Measurements from ENCODE around the gene MYOCD. TPM values are rescaled to one million over a fixed set of nuclear protein-coding genes. Genes with fewer than 3 reads are reported as not detected.

The MYOCD gene
- total RNA-seq, 4 donors from 2014 or later: 0.29 to 1.9 (median 0.98) TPM

DNA sequence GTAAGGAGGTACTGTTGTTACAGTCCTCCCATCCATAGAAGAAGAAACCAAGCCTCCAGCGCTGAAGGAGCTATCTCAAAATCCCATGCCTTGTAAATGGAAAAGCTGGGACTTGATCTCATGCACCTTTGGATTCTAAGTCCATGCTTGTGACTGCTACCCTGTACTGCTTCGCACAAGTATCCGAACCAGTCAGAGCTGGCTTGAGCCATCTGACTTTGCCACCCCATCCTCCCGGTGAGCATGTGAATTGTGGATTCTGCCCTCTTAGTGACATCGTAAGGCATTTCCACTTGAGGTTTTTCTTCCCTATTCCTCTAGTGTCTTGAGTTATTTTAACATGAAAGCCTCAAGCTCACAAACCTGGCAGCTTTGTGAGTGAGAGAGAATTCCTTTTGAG lies 15.3 kb downstream of the MYOCD start:
- Histone ChIP-seq H3K4me1 (peaks cover 6 to 13% of the 10 kb centered on the region in 2 donors), H3K9me3 (no peaks in the 10 kb centered on the region), H3K27me3 (no peaks in the 10 kb centered on the region), H3K4me3 (replicated peaks in 1 of 3) (no peak overlapping the region), H3K36me3 (no peaks in the 10 kb centered on the region), H3K27ac (peak overlapping the region in 1 of 3 donors; percentile 29)
- 28 to 49% methylated on average over 5 of the region's 5 CpGs for WGBS, 2 donors
- TF ChIP-seq, protein P1, sequence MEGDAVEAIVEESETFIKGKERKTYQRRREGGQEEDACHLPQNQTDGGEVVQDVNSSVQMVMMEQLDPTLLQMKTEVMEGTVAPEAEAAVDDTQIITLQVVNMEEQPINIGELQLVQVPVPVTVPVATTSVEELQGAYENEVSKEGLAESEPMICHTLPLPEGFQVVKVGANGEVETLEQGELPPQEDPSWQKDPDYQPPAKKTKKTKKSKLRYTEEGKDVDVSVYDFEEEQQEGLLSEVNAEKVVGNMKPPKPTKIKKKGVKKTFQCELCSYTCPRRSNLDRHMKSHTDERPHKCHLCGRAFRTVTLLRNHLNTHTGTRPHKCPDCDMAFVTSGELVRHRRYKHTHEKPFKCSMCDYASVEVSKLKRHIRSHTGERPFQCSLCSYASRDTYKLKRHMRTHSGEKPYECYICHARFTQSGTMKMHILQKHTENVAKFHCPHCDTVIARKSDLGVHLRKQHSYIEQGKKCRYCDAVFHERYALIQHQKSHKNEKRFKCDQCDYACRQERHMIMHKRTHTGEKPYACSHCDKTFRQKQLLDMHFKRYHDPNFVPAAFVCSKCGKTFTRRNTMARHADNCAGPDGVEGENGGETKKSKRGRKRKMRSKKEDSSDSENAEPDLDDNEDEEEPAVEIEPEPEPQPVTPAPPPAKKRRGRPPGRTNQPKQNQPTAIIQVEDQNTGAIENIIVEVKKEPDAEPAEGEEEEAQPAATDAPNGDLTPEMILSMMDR (IDR thresholded peaks at IDR 0.05): no peak
- TF ChIP-seq POLR2A (IDR thresholded peaks at IDR 0.05): no peak
- intact Hi-C loops (cut with DNase I): no loop called here
- DNase-seq: peak; percentile 64 to 73

DNA sequence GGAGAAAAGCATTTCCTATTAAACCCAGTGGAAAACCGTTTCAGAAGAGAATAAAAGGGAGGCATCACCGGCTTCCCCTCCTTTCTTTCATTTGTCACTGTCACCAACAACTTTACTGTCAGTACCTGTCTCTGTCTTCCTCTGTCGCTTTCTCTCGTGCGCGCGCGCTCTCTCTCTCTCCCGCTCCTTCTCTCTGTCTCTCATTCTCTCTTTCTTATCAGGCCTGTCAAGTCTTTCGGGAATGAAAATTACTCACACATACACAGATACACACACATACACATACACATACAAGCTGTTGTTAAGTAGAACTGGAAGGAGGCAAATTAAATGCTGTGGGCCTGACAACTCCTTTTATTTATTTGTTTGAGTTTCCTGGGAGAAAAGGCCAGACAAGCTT lies 17.6 kb downstream of the MYOCD start:
- Histone ChIP-seq H3K27ac (no peak overlapping the region), H3K27me3 (no peaks in the 10 kb centered on the region), H3K4me1 (peaks cover 6 to 13% of the 10 kb centered on the region in 2 donors), H3K4me3 (replicated peaks in 1 of 3) (no peak overlapping the region), H3K9me3 (no peaks in the 10 kb centered on the region), H3K36me3 (no peaks in the 10 kb centered on the region)
- no peak for DNase-seq
- TF ChIP-seq, protein P1 (IDR thresholded peaks at IDR 0.05): no peak
- 78 to 92% methylated on average over 10 of the region's 10 CpGs for WGBS, 2 donors
- intact Hi-C loops (cut with DNase I): no loop called here

DNA sequence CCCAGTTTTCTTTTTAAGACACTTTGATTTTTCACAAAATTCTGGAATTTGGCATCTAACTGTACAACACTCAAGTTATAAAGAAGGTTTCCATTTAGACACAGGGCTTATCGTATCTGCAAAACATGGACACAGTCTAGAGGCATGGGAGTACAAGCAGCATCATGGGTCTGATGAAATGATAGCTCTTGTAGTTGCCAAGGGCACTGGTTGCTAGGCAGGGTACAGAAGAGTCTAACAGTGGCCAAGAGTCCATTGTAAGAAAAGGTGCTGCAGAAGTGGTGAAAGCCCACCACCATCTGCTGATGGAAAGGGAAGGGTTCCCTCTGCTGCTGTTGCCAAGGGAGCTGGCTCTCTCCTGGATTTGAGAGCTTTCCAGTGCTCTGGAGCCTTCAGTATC lies 20.8 kb downstream of the MYOCD start:
- DNase-seq: no peak
- H3K27ac ChIP-seq: no peak overlapping the region
- peaks cover 0 to 3% of the 10 kb centered on the region in 2 donors for H3K4me1 ChIP-seq
- TF ChIP-seq POLR2A (IDR thresholded peaks at IDR 0.05): no peak
- TF ChIP-seq, protein P1 (IDR thresholded peaks at IDR 0.05): no peak
- no peak overlapping the region for H3K4me3 ChIP-seq (replicated peaks in 1 of 3)
- H3K36me3 ChIP-seq: no peaks in the 10 kb centered on the region
- no peaks in the 10 kb centered on the region for H3K27me3 ChIP-seq
- no peaks in the 10 kb centered on the region for H3K9me3 ChIP-seq
- intact Hi-C loops (cut with DNase I): no loop called here
- WGBS, 2 donors: 93 to 100% methylated on average over 1 of the region's 1 CpG

DNA sequence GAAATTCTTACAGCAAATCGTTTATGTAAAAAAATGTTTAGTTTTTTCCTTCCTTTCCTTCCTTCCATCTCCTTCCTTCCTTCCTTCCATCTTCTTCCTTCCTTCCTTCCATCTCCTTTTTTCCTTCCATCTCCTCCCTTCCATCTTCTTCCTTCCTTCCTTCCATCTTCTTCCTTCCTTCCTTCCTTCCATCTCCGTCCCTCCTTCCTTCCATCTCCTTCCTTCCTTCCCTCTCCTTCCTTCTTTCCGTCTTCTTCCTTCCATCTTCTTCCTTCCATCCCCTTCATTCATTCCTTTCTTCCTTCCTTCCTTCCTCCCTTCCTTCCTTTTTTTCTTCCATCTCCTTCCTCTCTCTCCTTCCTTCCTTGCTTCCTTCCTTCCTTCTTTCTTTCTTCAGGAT lies 22.7 kb downstream of the MYOCD start:
- Histone ChIP-seq H3K9me3 (no peaks in the 10 kb centered on the region), H3K4me3 (replicated peaks in 1 of 3) (no peak overlapping the region), H3K36me3 (no peaks in the 10 kb centered on the region), H3K27me3 (no peaks in the 10 kb centered on the region), H3K27ac (no peak overlapping the region), H3K4me1 (no peaks in the 10 kb centered on the region)
- intact Hi-C loops (cut with DNase I): no loop called here
- WGBS, 2 donors: 87 to 90% methylated on average over 3 of the region's 3 CpGs
- no peak for TF ChIP-seq POLR2A (IDR thresholded peaks at IDR 0.05)
- TF ChIP-seq, protein P1 (IDR thresholded peaks at IDR 0.05): no peak
- no peak for DNase-seq

DNA sequence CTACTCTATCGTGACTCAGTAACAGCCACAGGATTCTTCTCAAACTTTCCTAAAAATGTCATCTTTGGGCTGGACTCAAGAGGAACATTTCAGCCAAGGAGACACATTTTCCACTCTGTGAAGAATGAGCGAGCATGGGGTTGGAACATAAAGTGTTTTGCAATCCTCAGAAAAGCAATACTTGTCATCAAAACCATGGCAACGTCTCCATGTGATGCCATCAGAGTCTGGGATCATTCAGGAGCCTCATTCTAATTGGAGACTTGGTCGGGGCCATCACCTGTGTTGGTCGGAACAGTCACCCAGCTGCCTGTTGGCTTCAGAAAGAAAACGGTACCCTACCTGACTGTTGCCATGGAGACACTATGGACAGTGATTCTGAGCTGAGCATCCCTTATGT lies 25.5 kb downstream of the MYOCD start:
- Histone ChIP-seq H3K9me3 (no peaks in the 10 kb centered on the region), H3K4me1 (no peaks in the 10 kb centered on the region), H3K27me3 (no peaks in the 10 kb centered on the region), H3K4me3 (replicated peaks in 1 of 3) (no peak overlapping the region), H3K36me3 (no peaks in the 10 kb centered on the region), H3K27ac (no peak overlapping the region)
- intact Hi-C loops (cut with DNase I): no loop called here
- 75 to 83% methylated on average over 6 of the region's 6 CpGs for WGBS, 2 donors
- no peak for DNase-seq
- TF ChIP-seq, protein P1 (IDR thresholded peaks at IDR 0.05): no peak
- TF ChIP-seq POLR2A (IDR thresholded peaks at IDR 0.05): no peak
